Mononuclear cell (primary cell): ENCODE results near the gene NAV1. TPM values are rescaled to one million over a fixed set of nuclear protein-coding genes. Genes with fewer than 3 reads are reported as not detected.

Experiments
- H3K27me3 ChIP-seq: 2 replicates; pipeline ENCODE4 v1.6.0; 2011; ENCODE audit warnings: low read length, control low read depth; ENCODE audit not compliant: insufficient read depth
- H3K4me1 ChIP-seq: 2 replicates; pipeline ENCODE4 v1.5.1; 2011; ENCODE audit warnings: mild to moderate bottlenecking, low read length, control low read depth; ENCODE audit not compliant: insufficient read depth
- H3K4me3 ChIP-seq: 2 replicates; pipeline ENCODE4 v1.5.1; 2011; ENCODE audit warnings: mild to moderate bottlenecking, low read length, moderate library complexity
- H3K9me3 ChIP-seq: 2 replicates; pipeline ENCODE4 v1.5.1; 2011; ENCODE audit warnings: low read depth, mild to moderate bottlenecking, control low read depth, low read length
- total RNA-seq: library from RNA; depleted of rRNA; stranded (reverse); fragments of >200 nt; gene quantifications from one replicate; pipeline ENCODE4 v1.2.3, GENCODE V29; 2012

NAV1 gene
- total RNA-seq, 1 donor: 1.5 TPM

- Histone ChIP-seq H3K9me3 (no peaks in the 10 kb centered on the region), H3K4me1 (no peaks in the 10 kb centered on the region), H3K4me3 (no peak overlapping the region), H3K27me3 (no peaks in the 10 kb centered on the region)
These were observed 10.2 kb upstream of the NAV1 start for GRCh38 chr1:201528631-201529252.

- Histone ChIP-seq H3K4me3 (no peak overlapping the region), H3K4me1 (peaks cover 12% of the 10 kb centered on the region), H3K27me3 (peaks cover 2% of the 10 kb centered on the region), H3K9me3 (no peaks in the 10 kb centered on the region)
These were observed 8.0 kb upstream of the NAV1 start for GRCh38 chr1:201530741-201531531.

- Histone ChIP-seq H3K27me3 (peaks cover 3% of the 10 kb centered on the region), H3K4me3 (no peak overlapping the region), H3K4me1 (peaks cover 20% of the 10 kb centered on the region), H3K9me3 (no peaks in the 10 kb centered on the region)
These were observed 7.1 kb upstream of the NAV1 start for GRCh38 chr1:201531551-201532425.

- Histone ChIP-seq H3K27me3 (peaks cover 21% of the 10 kb centered on the region), H3K9me3 (no peaks in the 10 kb centered on the region), H3K4me1 (peaks cover 32% of the 10 kb centered on the region), H3K4me3 (no peak overlapping the region)
These were observed 5.1 kb upstream of the NAV1 start for GRCh38 chr1:201533836-201534235.

GRCh38 chr1:201535046-201535918 is 3.6 kb upstream of the NAV1 start:
- Histone ChIP-seq H3K27me3 (peaks cover 32% of the 10 kb centered on the region), H3K4me1 (peaks cover 46% of the 10 kb centered on the region), H3K4me3 (no peak overlapping the region), H3K9me3 (no peaks in the 10 kb centered on the region)

- no peaks in the 10 kb centered on the region for H3K9me3 ChIP-seq
- H3K4me1 ChIP-seq: peaks cover 52% of the 10 kb centered on the region
- H3K27me3 ChIP-seq: peaks cover 36% of the 10 kb centered on the region
- no peak overlapping the region for H3K4me3 ChIP-seq
These were observed 3.0 kb upstream of the NAV1 start for GRCh38 chr1:201535919-201536245.

GRCh38 chr1:201536558-201536957 is 2.4 kb upstream of the NAV1 start:
- H3K4me3 ChIP-seq: no peak overlapping the region
- H3K9me3 ChIP-seq: no peaks in the 10 kb centered on the region
- H3K27me3 ChIP-seq: peaks cover 36% of the 10 kb centered on the region
- H3K4me1 ChIP-seq: peaks cover 57% of the 10 kb centered on the region

- peaks cover 36% of the 10 kb centered on the region for H3K27me3 ChIP-seq
- no peak overlapping the region for H3K4me3 ChIP-seq
- H3K9me3 ChIP-seq: no peaks in the 10 kb centered on the region
- H3K4me1 ChIP-seq: peaks cover 62% of the 10 kb centered on the region
These were observed 1.9 kb upstream of the NAV1 start for GRCh38 chr1:201537028-201537427.

- H3K4me3 ChIP-seq: no peak overlapping the region
- H3K4me1 ChIP-seq: peaks cover 66% of the 10 kb centered on the region
- H3K27me3 ChIP-seq: peaks cover 38% of the 10 kb centered on the region
- no peaks in the 10 kb centered on the region for H3K9me3 ChIP-seq
These were observed 1.5 kb upstream of the NAV1 start for GRCh38 chr1:201537467-201537866.

GRCh38 chr1:201537891-201538611 is 876 bp upstream of the NAV1 start:
- Histone ChIP-seq H3K9me3 (no peaks in the 10 kb centered on the region), H3K27me3 (peaks cover 38% of the 10 kb centered on the region), H3K4me1 (peaks cover 72% of the 10 kb centered on the region), H3K4me3 (no peak overlapping the region)

- Histone ChIP-seq H3K4me3 (peak overlapping the region; percentile 23), H3K4me1 (peaks cover 85% of the 10 kb centered on the region), H3K27me3 (peaks cover 38% of the 10 kb centered on the region), H3K9me3 (no peaks in the 10 kb centered on the region)
These were observed 869 bp downstream of the NAV1 start for GRCh38 chr1:201539561-201540431.

GRCh38 chr1:201540846-201541735 is 2.2 kb downstream of the NAV1 start:
- H3K4me1 ChIP-seq: peaks cover 78% of the 10 kb centered on the region
- H3K4me3 ChIP-seq: no peak overlapping the region
- no peaks in the 10 kb centered on the region for H3K9me3 ChIP-seq
- H3K27me3 ChIP-seq: peaks cover 36% of the 10 kb centered on the region
